Measurements from ENCODE around the gene PACSIN1.

GRCh38 chr6:34521463-34522285 is 55.8 kb downstream of the PACSIN1 start:
- TF ChIP-seq CTCF (conservative IDR thresholded peaks at IDR 0.05; ENCODE audit: low read length) = no peak
- TF ChIP-seq EZH2phosphoT487 (IDR thresholded peaks at IDR 0.05; ENCODE audit: borderline replicate concordance, low read depth, low read length) = no peak

Measured in OCI-LY7 (cell line).